Activated CD8-positive, alpha-beta memory T cell treated with anti-CD3 and anti-CD28 coated beads for 48 hours (primary cell): ENCODE measurements around the gene STXBP6.
"Not testable (repeated sequence)": the region's sequence is repeated elsewhere in the genome, so short reads cannot be mapped to it uniquely, and the experiment has no call there.

Source experiments
- DNase-seq, 3 experiments: peaks; one replicate each; pipeline ENCODE4 v3.0.0-alpha.2; 2020; ENCODE audit warnings: low read depth in 2 of 3, low spot score in 2 of 3

Gene STXBP6

DNA sequence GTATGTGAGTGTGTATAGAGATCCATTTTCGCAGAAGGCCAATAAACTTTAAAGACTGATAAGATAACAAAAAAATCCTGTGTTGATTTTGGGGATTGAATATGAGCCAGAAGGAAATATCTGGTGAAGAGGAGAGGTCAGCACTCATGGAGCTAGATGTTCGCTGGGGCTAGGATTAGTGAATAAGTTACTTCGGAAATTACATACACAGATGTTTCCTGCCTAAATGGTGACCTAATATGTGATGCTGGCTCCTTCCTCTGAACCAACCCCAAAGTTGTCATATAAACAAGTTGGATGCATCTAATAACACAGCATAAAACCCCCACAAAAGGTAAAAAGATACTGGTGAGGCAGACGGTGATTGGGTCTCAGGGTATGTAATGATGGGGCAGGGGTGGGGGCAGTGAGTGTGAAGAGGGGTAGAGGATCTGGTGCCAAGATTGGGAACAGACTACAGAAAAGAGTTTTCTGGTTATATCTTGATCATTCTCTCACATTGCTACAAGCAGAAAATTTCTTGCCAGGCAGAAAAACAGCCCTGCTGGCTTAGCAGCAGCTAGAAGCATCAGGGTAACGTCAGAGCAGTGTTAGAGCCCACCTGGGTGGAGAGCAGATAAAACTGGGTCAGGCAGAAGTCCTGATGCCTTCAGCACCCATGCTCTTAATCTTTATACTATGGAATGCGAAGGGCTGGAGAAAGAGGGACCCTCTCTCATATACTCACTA lies 275.6 kb downstream of the STXBP6 start:
- DNase-seq: no peak

- DNase-seq: not testable (repeated sequence)
These were observed 276.4 kb downstream of the STXBP6 start for GRCh38 chr14:24773564-24773963.

DNA sequence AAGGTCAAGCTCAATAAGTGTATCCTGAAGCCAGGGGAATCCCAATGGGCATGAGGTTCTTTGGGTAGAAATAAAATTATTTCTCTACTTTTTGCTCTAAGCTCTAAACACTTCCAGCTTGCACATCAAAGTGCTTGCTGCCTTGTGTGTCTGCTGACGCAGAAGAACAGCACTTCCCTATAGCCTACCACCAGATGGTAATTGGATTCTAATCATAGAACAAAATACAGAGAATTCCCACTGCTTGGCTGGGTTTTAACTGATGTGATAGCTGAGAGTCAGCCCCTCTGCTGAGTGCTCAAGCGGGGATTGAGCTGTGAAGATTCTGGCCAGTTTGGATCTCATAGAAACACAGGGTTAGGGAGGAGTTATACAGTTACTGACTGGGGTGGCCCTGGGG lies 283.5 kb downstream of the STXBP6 start:
- DNase-seq: no peak

DNA sequence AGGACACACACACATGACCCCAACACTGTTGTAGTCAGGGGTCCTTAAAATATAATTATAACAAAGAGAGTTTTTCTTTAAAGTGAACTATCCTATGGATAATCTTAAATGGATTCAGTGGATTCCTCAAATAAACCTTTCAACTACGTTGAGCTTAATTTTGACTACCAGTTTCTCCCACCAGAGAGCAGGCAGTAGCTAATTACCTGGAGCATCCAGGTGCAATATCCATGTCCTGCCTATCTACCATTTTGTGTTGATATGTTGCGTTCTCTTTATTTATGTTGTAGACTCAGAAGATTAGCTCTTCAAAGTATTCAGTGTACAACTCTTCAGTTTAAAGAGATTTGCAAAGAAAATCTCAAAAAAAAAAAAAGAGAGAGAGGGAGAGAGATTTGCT lies 288.8 kb downstream of the STXBP6 start:
- no peak for DNase-seq
